Ishikawa (cell line): ENCODE measurements around the gene RBFOX1.

Source experiments
- CREB1 ChIP-seq: IDR thresholded peaks from 2 replicates; pipeline ENCODE4 v1.6.1; 2012; ENCODE audit warnings: low read depth
- EGR1 ChIP-seq: IDR thresholded peaks from 2 replicates; pipeline ENCODE4 v1.6.1; 2012
- EP300 ChIP-seq: IDR thresholded peaks from 2 replicates; pipeline ENCODE4 v1.6.1; 2012; ENCODE audit warnings: borderline replicate concordance
- FOXM1 ChIP-seq: IDR thresholded peaks from 2 replicates; pipeline ENCODE4 v1.6.1; 2012; ENCODE audit warnings: low read depth, borderline replicate concordance
- MAX ChIP-seq: IDR thresholded peaks from 2 replicates; pipeline ENCODE4 v1.6.1; 2012
- NFIC ChIP-seq: IDR thresholded peaks from 2 replicates; pipeline ENCODE4 v1.6.1; 2012
- RAD21 ChIP-seq: IDR thresholded peaks from 2 replicates; pipeline ENCODE4 v1.6.1; 2012; ENCODE audit warnings: low read depth
- REST ChIP-seq: IDR thresholded peaks from 2 replicates; pipeline ENCODE4 v1.6.1; 2012; ENCODE audit warnings: low read depth, mild to moderate bottlenecking
- TAF1 ChIP-seq: IDR thresholded peaks from 2 replicates; pipeline ENCODE4 v1.6.1; 2012; ENCODE audit warnings: low read depth, mild to moderate bottlenecking
- TCF12 ChIP-seq: IDR thresholded peaks from 2 replicates; pipeline ENCODE4 v1.6.1; 2012; ENCODE audit warnings: low read depth
- TEAD4 ChIP-seq: IDR thresholded peaks from 2 replicates; pipeline ENCODE4 v1.6.1; 2012
- USF1 ChIP-seq: IDR thresholded peaks from 2 replicates; pipeline ENCODE4 v1.6.1; 2012
- YY1 ChIP-seq: IDR thresholded peaks from 2 replicates; pipeline ENCODE4 v1.6.1; 2012; ENCODE audit warnings: low read depth
- ZBTB7A ChIP-seq: IDR thresholded peaks from 2 replicates; pipeline ENCODE4 v1.6.1; 2012; ENCODE audit warnings: low read depth

- no peak for TF ChIP-seq TCF12
- no peak for TF ChIP-seq YY1
- no peak for TF ChIP-seq TAF1
- no peak for TF ChIP-seq EGR1
- TF ChIP-seq ZBTB7A: no peak
- TF ChIP-seq RAD21: no peak
- no peak for TF ChIP-seq CREB1
- no peak for TF ChIP-seq REST
- no peak for TF ChIP-seq MAX
- no peak for TF ChIP-seq EP300
- TF ChIP-seq NFIC: no peak
- no peak for TF ChIP-seq USF1
- no peak for TF ChIP-seq TEAD4
- TF ChIP-seq FOXM1: no peak
These were observed 244.9 kb downstream of the RBFOX1 start for GRCh38 chr16:7577588-7577987.
